MCF 10A (cell line): Measurements from ENCODE around the gene ACSM2A. TPM values are rescaled to one million over a fixed set of nuclear protein-coding genes. Genes with fewer than 3 reads are reported as not detected.
"Not testable (repeated sequence)": the region's sequence is repeated elsewhere in the genome, so short reads cannot be mapped to it uniquely, and the experiment has no call there.

ENCODE experiments used
- Bru-seq: library from RNA; stranded (reverse); fragments of 400-500 nt; gene quantifications from one replicate; lab custom pipeline; 2021; lab: Mats Ljungman, UMichigan
- BruChase-seq, 2 experiments: library from RNA; stranded (reverse); fragments of 400-500 nt; gene quantifications; one replicate each; lab custom pipeline; 2021; lab: Mats Ljungman, UMichigan
- BruUV-seq: library from RNA; stranded (reverse); fragments of 400-500 nt; replicated peaks from 2 replicates; lab custom pipeline; 2021; lab: Mats Ljungman, UMichigan
- CTCF ChIA-PET: fragments of 300-600 bp; sonication (Branson Sonifier 250); formaldehyde crosslinking; extraction: SDS; loops from one replicate; lab custom pipeline; 2021; ENCODE audit warnings: antibody characterized with exemption, inconsistent platforms; lab: Yijun Ruan, JAX
- POLR2A ChIA-PET: fragments of 300-600, 350-650 bp; sonication (Branson Sonifier 250); formaldehyde crosslinking; extraction: SDS; loops from one replicate; lab custom pipeline; 2020; ENCODE audit warnings: antibody characterized with exemption, inconsistent platforms; lab: Yijun Ruan, JAX
- DNase-seq: peaks from one replicate; pipeline ENCODE4 v3.0.0-alpha.2; 2018; ENCODE audit not compliant: unreplicated experiment
- H3K27ac Mint-ChIP-seq: one replicate; pipeline ENCODE4 v1.8.0; 2022; ENCODE audit warnings: mild to moderate bottlenecking, low read depth, mixed read lengths; ENCODE audit not compliant: unreplicated experiment
- H3K27me3 Mint-ChIP-seq: one replicate; pipeline ENCODE4 v1.8.0; 2022; ENCODE audit warnings: mixed read lengths; ENCODE audit not compliant: insufficient read depth, unreplicated experiment
- H3K36me3 Mint-ChIP-seq: one replicate; pipeline ENCODE4 v1.8.0; 2022; ENCODE audit warnings: mild to moderate bottlenecking, moderate library complexity, mixed read lengths; ENCODE audit not compliant: insufficient read depth, unreplicated experiment
- H3K4me1 Mint-ChIP-seq: one replicate; pipeline ENCODE4 v1.8.0; 2022; ENCODE audit warnings: mixed read lengths; ENCODE audit not compliant: insufficient read depth, unreplicated experiment
- H3K4me3 Mint-ChIP-seq: one replicate; pipeline ENCODE4 v1.8.0; 2022; ENCODE audit warnings: mild to moderate bottlenecking, moderate library complexity, mixed read lengths; ENCODE audit not compliant: unreplicated experiment
- H3K9me3 Mint-ChIP-seq: one replicate; pipeline ENCODE4 v1.8.0; 2022; ENCODE audit warnings: mixed read lengths; ENCODE audit not compliant: unreplicated experiment
- intact Hi-C: fragments of 100-400 bp; cut with micrococcal nuclease; formaldehyde crosslinking; loops from 2 replicates; pipeline ENCODE4 v1.14.1; 2022
- long read RNA-seq: library from polyadenylated mRNA; stranded (forward); transcript quantifications from one replicate; pipeline ENCODE4 v2.0.0, GENCODE V29; 2022
- total RNA-seq: library from RNA; stranded (reverse); gene quantifications from 2 replicates; pipeline ENCODE4 v1.2.3, GENCODE V29; 2022
- TF ChIP-seq, protein P1 (sequence below): fragments of 200-600 bp; IDR thresholded peaks from one replicate; pipeline ENCODE4 v1.8.0; 2022; ENCODE audit warnings: antibody characterized with exemption, mild to moderate bottlenecking; ENCODE audit not compliant: unreplicated experiment

Gene ACSM2A, protein sequence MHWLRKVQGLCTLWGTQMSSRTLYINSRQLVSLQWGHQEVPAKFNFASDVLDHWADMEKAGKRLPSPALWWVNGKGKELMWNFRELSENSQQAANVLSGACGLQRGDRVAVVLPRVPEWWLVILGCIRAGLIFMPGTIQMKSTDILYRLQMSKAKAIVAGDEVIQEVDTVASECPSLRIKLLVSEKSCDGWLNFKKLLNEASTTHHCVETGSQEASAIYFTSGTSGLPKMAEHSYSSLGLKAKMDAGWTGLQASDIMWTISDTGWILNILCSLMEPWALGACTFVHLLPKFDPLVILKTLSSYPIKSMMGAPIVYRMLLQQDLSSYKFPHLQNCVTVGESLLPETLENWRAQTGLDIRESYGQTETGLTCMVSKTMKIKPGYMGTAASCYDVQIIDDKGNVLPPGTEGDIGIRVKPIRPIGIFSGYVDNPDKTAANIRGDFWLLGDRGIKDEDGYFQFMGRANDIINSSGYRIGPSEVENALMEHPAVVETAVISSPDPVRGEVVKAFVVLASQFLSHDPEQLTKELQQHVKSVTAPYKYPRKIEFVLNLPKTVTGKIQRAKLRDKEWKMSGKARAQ
- total RNA-seq (not detected in 2 replicates), Bru-seq, nascent RNA (percentile 6 among the genes with signal in this experiment), BruChase-seq, experiment 1, labeled RNA remaining after a 6-hour chase (not detected), BruChase-seq, experiment 2, labeled RNA remaining after a 2-hour chase (percentile 3 among the genes with signal in this experiment)
- long read RNA-seq, partial matches to known transcripts = 0 of 1 reads
- long read RNA-seq, other reads (novel, unspliced or antisense) = 1 of 1 reads

DNA sequence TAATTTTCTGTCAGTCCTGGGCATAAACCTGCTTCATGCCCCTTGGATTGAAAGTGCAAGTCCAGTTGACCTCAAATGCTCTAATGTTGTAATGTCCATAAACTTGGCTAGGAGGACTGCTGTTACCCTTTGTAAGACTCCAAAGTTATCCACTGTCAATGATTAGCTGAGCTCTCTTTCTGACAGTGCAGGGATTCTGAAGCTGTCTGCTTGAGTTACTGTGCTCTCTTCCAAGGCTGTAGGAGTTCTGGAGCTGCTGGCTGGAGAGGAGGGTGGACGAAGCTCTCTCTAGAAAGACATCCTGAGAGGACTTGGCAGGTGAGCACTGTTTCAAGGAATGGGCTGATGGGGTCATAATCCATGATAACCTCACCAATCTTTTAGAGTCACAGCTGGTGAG lies at the start of gene ACSM2A:
ACSM2A (plus strand) TSS at position 158 of the 400 bp plus-strand sequence. CDS start 8,594 bp downstream, outside the sequence.
- H3K4me3 Mint-ChIP-seq, H3K27ac Mint-ChIP-seq, intact Hi-C loops, H3K9me3 Mint-ChIP-seq, BruUV-seq, H3K4me1 Mint-ChIP-seq, DNase-seq, CTCF ChIA-PET, H3K27me3 Mint-ChIP-seq, POLR2A ChIA-PET, H3K36me3 Mint-ChIP-seq: not testable (repeated sequence)

DNA sequence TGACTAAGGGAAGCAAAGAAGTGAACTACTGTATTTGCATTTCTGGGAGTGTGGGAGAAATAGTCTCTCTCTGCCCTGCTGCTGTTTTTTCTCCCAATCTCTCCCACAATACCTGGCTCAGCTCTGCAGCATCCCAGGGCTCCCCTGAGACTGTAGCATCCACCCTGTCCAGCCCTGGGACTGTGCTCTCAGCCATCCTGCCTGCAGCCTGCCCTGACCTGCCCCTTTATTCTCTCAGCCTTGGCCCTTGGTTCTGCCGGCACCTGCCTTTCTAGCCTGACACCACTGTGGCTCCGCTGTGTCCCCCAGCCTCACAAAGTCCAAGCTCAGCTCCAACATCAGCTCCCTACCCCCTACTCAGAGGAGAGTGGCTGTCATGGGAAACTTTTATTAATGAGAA lies 48.7 kb upstream of the ACSM2A start:
- no peak for DNase-seq
- TF ChIP-seq, protein P1, sequence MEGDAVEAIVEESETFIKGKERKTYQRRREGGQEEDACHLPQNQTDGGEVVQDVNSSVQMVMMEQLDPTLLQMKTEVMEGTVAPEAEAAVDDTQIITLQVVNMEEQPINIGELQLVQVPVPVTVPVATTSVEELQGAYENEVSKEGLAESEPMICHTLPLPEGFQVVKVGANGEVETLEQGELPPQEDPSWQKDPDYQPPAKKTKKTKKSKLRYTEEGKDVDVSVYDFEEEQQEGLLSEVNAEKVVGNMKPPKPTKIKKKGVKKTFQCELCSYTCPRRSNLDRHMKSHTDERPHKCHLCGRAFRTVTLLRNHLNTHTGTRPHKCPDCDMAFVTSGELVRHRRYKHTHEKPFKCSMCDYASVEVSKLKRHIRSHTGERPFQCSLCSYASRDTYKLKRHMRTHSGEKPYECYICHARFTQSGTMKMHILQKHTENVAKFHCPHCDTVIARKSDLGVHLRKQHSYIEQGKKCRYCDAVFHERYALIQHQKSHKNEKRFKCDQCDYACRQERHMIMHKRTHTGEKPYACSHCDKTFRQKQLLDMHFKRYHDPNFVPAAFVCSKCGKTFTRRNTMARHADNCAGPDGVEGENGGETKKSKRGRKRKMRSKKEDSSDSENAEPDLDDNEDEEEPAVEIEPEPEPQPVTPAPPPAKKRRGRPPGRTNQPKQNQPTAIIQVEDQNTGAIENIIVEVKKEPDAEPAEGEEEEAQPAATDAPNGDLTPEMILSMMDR = no peak
- no peaks in the 10 kb centered on the region for H3K27me3 Mint-ChIP-seq
- H3K36me3 Mint-ChIP-seq = no peaks in the 10 kb centered on the region
- H3K4me3 Mint-ChIP-seq = no peak overlapping the region
- intact Hi-C loops = no loop called here
- H3K4me1 Mint-ChIP-seq = peaks cover 6% of the 10 kb centered on the region
- no peak overlapping the region for H3K27ac Mint-ChIP-seq
- CTCF ChIA-PET = interaction anchor here (5.6 kb wide), 1 partner anchor 18 kb away, joined by 51 read pairs; no protein-coding TSS in a partner anchor
- H3K9me3 Mint-ChIP-seq = no peaks in the 10 kb centered on the region
- no TSS peak for BruUV-seq
- POLR2A ChIA-PET = no interaction called here

DNA sequence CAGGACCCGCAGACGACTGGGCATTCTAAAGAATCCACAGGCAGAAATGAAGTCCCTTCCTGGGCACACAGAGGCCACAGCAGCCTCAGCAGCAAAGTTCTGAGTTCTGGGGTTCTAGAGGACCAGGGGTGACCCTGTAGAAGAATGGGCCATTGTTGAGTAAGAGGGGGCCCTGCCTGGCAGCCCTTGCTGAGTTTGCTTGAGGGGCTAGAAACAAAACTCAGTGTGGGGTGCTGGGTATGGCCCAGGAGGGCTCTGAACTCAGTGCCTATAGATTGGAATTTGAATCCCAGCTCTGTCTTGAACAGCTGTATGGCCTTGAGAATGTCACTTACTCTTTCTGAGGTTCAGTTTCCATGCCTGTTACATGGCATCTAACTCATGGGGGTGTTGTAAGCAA lies 46.7 kb upstream of the ACSM2A start, which contains the start of gene PDILT:
PDILT (minus strand) TSS at position 101 of the 400 bp plus-strand sequence. CDS start 5,437 bp downstream, outside the sequence.
- no peaks in the 10 kb centered on the region for H3K36me3 Mint-ChIP-seq
- no TSS peak for BruUV-seq
- TF ChIP-seq, protein P1 = no peak
- ChIA-PET POLR2A (no interaction called here), CTCF (interaction anchor here (1.2 to 5.6 kb wide), 3 partner anchors 19 to 104 kb away, joined by 5 to 51 read pairs (median 6); no protein-coding TSS in a partner anchor)
- peaks cover 10% of the 10 kb centered on the region for H3K4me1 Mint-ChIP-seq
- H3K4me3 Mint-ChIP-seq = no peak within 1 kb of the TSS
- H3K27me3 Mint-ChIP-seq = no peaks in the 10 kb centered on the region
- DNase-seq = no peak
- no peaks in the 10 kb centered on the region for H3K9me3 Mint-ChIP-seq
- peak within 1 kb of the TSS; percentile 49 for H3K27ac Mint-ChIP-seq
- intact Hi-C loops = no loop called here

DNA sequence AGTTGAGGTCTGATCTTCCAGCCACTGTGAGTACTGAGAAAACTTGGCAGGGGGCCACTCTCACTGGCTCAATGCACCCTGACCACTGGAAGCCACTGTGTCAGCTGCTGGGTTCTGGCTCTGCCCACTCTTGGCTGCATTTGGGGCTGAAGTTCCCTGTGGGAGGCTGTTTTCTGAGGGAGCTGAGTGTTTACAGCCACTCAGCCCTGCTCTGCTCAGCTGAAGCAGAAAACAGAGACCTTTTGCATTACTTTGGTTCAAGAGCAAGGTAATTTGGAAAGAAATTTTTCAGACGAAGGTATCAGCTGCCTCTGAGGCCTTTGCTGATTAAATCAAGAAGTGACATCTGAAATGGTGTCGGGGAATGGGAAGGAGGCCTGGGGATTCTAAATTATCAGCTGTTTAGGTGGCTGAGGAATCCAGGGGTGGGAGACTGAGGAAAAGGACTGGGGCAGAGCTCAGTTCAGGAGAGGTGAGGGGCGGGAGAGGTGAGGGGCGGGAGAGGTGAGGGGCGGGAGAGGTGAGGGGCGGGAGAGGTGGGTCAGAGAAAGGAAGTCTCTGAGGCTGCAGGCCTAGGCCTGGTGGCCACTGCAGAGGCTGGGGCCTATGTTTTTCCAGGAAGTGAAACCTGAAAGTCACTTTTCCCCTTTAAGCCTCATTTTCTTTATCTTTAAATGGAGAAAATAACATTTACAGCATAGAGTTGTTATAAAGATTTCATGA lies 41.8 kb upstream of the ACSM2A start, which contains the start of gene ACSM5:
ACSM5 (plus strand) TSS at position 137 of the 723 bp plus-strand sequence. CDS start 1,951 bp downstream, outside the sequence.
- intact Hi-C loops = no loop called here
- Mint-ChIP-seq H3K27me3 (no peaks in the 10 kb centered on the region), H3K36me3 (no peaks in the 10 kb centered on the region), H3K9me3 (no peaks in the 10 kb centered on the region), H3K4me3 (peak within 1 kb of the TSS; percentile 3), H3K4me1 (peaks cover 18% of the 10 kb centered on the region), H3K27ac (peak within 1 kb of the TSS; percentile 64)
- no peak for DNase-seq
- CTCF ChIA-PET = interaction anchor here (0.8 to 1.6 kb wide), 3 partner anchors 24 to 510 kb away, joined by 3 to 6 read pairs (median 4); no protein-coding TSS in a partner anchor
- POLR2A ChIA-PET = interaction anchor here (0.6 to 0.8 kb wide), 2 partner anchors 40 to 434 kb away, joined by 3 read pairs; no protein-coding TSS in a partner anchor
- no TSS peak for BruUV-seq
- TF ChIP-seq, protein P1 = no peak
